Activated gamma-delta T cell treated with anti-CD3 and anti-CD28 coated beads, Interleukin-2, amount 50 U/mL, for 16 hours (primary cell): ENCODE results near the gene GRIA1.

Source experiments
- DNase-seq: peaks from one replicate; pipeline ENCODE4 v3.0.0-alpha.2; 2020; ENCODE audit warnings: low read depth

Gene GRIA1

DNA sequence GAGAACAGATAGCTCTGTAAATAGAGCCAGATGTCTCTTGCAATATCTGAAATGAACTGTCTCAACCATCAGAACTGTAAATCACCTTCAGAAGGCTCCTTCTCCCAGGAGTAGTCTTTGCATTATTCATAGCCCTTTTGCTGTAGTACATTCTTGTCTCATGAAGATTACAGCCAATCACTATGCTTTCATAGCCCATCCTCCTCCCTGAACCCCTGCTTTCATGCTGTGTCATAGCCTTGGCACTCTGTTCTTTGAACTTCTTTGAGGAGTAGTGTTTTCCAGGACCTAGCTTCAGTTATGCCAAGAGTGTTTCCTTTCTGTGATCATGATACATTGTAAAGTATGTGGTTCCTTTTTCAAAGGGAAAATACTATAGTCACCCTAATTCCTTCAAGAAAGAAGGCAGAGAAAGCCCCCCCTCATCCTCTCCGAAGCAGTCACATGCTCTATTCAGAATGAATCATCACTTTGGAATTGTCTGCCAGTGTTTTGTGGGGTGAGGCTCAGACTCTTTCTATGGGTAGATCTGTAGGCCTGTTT lies 61.1 kb downstream of the GRIA1 start:
- no peak for DNase-seq

DNA sequence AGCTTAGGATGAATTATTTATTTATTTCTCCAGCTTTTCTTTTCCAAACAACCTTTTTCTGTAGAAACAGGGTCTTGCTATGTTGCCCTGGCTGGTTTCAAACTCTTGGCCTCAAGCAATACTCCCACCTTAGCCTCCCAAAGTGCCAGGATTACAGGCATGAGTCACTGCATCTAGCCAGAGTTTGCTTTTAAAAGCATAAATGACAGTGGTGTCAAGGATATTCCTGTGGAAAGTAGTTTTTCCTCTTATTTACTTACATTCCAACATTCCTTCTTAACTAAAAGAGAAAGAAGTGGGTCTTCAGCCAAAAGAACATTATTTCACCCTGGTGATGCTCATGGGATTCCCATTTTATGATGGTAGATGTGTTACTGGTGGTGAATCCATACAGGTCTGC lies 62.4 kb downstream of the GRIA1 start:
- no peak for DNase-seq

DNA sequence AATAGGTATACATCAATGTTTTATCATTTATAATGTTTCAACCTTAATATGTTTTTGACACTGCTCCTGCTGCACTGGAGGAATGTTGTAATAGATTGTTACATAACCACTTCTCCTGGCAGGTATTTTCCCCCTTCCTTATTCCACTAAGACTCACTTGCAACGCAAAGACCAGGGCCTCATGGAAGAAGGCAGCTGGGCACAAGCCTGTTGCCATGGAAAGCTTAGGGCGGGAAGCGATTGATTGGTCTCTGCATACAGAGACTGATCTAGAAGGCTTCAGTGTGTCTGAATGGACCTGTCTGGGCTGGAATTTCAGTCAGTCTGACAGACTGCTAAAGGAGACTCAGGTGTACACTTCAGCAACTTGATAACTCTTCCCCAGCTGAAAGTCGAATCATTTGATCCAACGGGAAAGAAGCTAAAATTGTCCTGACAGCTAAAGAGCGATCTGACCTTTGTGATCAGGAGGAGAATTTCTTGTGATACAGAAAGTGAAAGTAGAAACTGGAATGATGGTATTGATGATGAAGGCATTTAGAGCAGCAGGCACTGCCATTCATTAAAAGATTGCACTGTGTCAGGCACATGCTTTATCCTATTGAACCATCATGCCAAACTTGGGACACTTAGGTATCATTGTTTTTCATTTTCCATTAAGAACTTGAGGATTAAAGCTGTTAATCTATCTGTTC lies 65.1 kb downstream of the GRIA1 start:
- no peak for DNase-seq

GRCh38 chr5:153558957-153559356 lies 68.5 kb downstream of the GRIA1 start:
- no peak for DNase-seq

DNA sequence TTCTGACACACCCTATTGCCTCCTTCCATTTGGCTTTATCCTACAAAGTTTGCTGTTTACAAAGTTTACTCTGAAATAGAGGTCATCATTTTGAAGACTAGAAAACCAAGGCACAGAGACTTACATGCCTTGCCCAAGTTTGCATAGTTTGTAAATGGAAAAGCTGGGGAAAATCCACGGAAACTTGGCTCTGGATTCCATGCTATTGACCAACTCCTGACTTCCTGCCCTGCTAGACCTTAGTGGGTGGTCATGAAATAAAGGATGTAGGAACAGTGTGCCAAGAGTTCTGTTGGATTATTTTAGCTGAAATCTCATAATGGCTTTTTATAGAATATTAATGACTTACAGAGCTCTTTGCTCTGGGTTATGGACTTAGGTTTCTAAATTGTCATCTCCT lies 69.5 kb downstream of the GRIA1 start:
- no peak for DNase-seq

- no peak for DNase-seq
These were observed 71.7 kb downstream of the GRIA1 start for GRCh38 chr5:153562189-153562588.

GRCh38 chr5:153565822-153566221 lies 75.4 kb downstream of the GRIA1 start:
- no peak for DNase-seq

DNA sequence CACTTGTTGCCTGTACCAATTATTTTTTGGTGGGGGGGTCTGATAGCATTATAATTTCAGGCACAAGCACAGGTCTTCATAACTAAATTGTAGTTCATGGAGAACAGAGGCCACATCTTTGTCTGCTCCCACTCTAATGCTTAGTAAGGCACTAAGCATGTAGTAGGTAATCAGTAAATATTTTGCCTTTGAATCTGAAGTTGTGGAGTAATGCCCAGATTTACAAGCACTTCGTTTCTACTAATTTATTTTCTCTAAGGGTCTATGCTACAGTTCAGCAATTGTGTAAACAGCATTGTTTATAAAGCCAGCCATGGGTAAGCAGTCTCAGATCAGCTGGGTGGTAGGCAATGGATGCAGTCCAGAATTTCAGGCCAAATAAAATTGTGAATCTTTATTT lies 78.6 kb downstream of the GRIA1 start:
- no peak for DNase-seq

DNA sequence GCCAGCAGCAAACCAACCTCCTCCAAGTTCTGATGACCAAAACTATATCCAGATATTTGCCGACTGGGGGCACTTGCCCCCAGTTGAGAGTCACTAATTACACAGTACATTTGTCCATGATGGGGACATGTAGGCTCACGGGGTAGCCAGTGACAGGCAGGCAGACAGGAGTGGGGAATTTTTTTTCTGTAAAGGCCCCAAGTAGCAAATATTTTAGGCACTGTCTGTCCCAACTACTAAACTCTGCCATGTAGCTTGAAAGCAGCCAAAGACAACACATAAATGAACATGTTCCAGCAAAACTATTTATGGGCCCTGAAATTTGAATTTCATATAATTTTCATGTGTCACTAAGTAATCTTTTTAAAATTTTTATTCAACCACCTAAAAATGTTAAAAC lies 80.7 kb downstream of the GRIA1 start:
- DNase-seq = no peak

DNA sequence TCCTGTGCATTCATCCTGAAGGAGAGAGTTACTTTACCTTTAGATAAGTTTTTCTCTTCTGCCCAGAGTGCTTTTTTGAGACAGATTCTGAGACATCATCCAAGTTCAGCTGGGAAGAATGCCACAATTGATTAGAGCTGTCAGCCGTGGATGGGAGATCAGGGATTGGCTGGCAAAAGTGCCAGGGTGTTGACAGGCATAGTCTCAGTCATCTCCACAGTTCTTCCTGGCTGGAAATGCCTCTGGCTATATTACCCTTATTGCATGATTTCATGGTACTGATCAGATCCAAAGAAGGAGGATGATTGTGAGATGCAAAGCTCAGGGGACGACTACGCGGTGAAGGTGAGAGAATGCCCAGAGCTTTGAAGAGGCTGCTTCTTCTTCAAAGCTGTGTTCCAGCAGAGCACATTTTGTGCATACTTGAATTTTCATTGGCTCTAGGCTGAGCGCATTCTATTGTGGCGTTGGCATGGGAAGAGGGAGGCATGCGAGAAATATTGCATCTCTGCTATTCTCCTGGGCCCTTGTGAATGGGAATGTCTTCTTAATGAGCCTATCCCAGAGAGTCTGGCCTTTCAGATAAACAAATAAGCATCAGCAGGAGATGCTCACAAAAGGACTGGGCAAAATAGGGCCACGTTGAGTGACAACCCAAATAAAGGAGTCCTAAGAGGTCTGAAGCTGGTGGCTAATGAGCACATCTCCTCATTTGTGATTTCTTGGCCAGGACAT lies 82.1 kb downstream of the GRIA1 start:
- DNase-seq = no peak

- DNase-seq = no peak
These were observed 83.0 kb downstream of the GRIA1 start for GRCh38 chr5:153573326-153574033.

- no peak for DNase-seq
These were observed 93.9 kb downstream of the GRIA1 start for GRCh38 chr5:153584126-153584959.

GRCh38 chr5:153584960-153585359 lies 94.5 kb downstream of the GRIA1 start:
- no peak for DNase-seq

DNA sequence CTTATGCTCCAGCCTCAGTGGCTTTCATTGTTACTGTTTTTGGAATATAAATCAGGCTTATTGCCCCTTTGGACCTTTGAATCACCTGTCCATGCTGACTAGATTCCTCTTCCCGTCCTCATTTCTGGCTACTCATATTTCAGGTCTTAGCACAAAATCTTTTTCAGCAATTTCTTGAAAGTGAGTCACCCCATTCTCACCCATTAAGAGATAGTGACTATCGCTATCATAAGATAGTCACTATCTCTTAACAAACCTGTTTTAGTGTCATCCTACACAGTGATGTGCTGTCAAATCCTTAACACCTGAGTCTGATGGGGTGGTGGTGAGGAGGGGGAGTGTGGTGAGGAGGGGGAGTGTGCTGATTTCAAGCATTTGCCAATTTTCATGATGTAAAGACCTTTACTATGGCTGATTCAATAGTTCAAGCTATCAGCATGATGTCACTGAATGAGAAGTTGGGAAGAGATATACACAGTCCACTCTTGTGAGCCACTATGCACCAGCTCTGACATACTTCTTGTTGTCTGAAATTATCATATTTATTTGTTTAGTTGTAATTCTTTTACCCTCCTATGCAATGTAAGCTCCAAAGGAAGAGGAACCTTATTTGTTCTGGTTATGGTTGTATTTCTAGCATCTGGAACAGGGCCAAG lies 95.3 kb downstream of the GRIA1 start:
- no peak for DNase-seq

GRCh38 chr5:153592081-153592480 lies 101.6 kb downstream of the GRIA1 start:
- no peak for DNase-seq

- DNase-seq = no peak
These were observed 104.3 kb downstream of the GRIA1 start for GRCh38 chr5:153594785-153595184.

GRCh38 chr5:153598099-153598498 lies 107.6 kb downstream of the GRIA1 start:
- DNase-seq = no peak

GRCh38 chr5:153601377-153601776 lies 110.9 kb downstream of the GRIA1 start:
- no peak for DNase-seq

GRCh38 chr5:153605386-153605785 lies 114.9 kb downstream of the GRIA1 start:
- no peak for DNase-seq

GRCh38 chr5:153610009-153610408 lies 119.5 kb downstream of the GRIA1 start:
- DNase-seq = no peak

DNA sequence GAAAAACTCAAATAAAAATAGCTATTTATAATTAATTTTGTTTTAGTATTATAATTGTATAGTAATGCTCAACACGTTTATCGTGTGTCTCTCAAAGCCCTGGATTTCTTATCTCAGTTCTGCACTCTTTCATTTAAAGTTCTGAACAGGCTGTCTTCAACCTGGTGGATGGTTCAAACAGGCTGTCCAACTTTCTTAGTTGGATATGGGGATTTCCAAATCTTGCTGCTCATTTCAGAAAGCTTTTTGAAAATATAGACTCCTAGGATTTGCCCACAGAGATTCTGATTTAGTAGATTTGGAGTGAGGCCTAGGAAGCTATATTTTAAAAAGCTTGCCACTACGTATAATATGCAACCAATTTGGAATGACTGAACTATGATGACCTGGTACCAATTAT lies 120.3 kb downstream of the GRIA1 start:
- DNase-seq = no peak
